NCI-H1436 (cell line): Measurements from ENCODE around the gene AGBL4.

Experiments used
- DNase-seq: peaks from one replicate; lab custom pipeline; 2025; lab: John Stamatoyannopoulos, UW

Gene AGBL4

GRCh38 chr1:48581270-48581669 lies 1442.5 kb downstream of the AGBL4 start:
- DNase-seq = no peak

- no peak for DNase-seq
Observed at GRCh38 chr1:48576565-48576964, 1447.2 kb downstream of the AGBL4 start.

GRCh38 chr1:48572646-48573258 lies 1451.0 kb downstream of the AGBL4 start:
- peak; percentile 80 for DNase-seq

- DNase-seq = no peak
Observed at GRCh38 chr1:48572134-48572533, 1451.6 kb downstream of the AGBL4 start.

GRCh38 chr1:48571303-48571987 lies 1452.3 kb downstream of the AGBL4 start:
- no peak for DNase-seq

GRCh38 chr1:48570568-48570967 lies 1453.2 kb downstream of the AGBL4 start:
- no peak for DNase-seq

- DNase-seq = no peak
Observed at GRCh38 chr1:48568501-48568900, 1455.3 kb downstream of the AGBL4 start.

GRCh38 chr1:48566492-48566891 lies 1457.3 kb downstream of the AGBL4 start:
- DNase-seq = no peak

- no peak for DNase-seq
Observed at GRCh38 chr1:48563021-48563420, 1460.7 kb downstream of the AGBL4 start.

GRCh38 chr1:48561444-48561843 lies 1462.3 kb downstream of the AGBL4 start:
- DNase-seq = no peak

- no peak for DNase-seq
Observed at GRCh38 chr1:48560577-48560976, 1463.2 kb downstream of the AGBL4 start.

GRCh38 chr1:48560116-48560515 lies 1463.6 kb downstream of the AGBL4 start:
- no peak for DNase-seq

GRCh38 chr1:48558366-48558765 lies 1465.4 kb downstream of the AGBL4 start:
- DNase-seq = no peak

GRCh38 chr1:48556186-48556850 lies 1467.4 kb downstream of the AGBL4 start:
- no peak for DNase-seq

- DNase-seq = no peak
Observed at GRCh38 chr1:48555271-48555670, 1468.5 kb downstream of the AGBL4 start.

GRCh38 chr1:48552903-48553606 lies 1470.7 kb downstream of the AGBL4 start:
- no peak for DNase-seq

GRCh38 chr1:48552420-48552819 lies 1471.3 kb downstream of the AGBL4 start:
- no peak for DNase-seq

GRCh38 chr1:48548985-48549384 lies 1474.8 kb downstream of the AGBL4 start:
- no peak for DNase-seq

GRCh38 chr1:48547561-48548220 lies 1476.1 kb downstream of the AGBL4 start:
- DNase-seq = no peak

- DNase-seq = no peak
Observed at GRCh38 chr1:48543854-48544253, 1479.9 kb downstream of the AGBL4 start.

- DNase-seq = no peak
Observed at GRCh38 chr1:48540587-48540986, 1483.2 kb downstream of the AGBL4 start.

- no peak for DNase-seq
Observed at GRCh38 chr1:48536477-48536876, 1487.3 kb downstream of the AGBL4 start.
